Stimulated activated CD8-positive, alpha-beta memory T cell treated with anti-CD3 and anti-CD28 coated beads, Interleukin-2, amount 100 ng/mL, for 1 hour (primary cell): ENCODE results near the gene SMAD3.
A peak's percentile ranks its signal among the peaks of the same experiment; 100 is the strongest.
"Not testable (repeated sequence)": the region's sequence is repeated elsewhere in the genome, so short reads cannot be mapped to it uniquely, and the experiment has no call there.

Experiments used
- DNase-seq, 2 donors: peaks; one replicate each; pipeline ENCODE4 v3.0.0-alpha.2; 2020; ENCODE audit warnings: low read depth in 2 of 2

The SMAD3 gene

DNA sequence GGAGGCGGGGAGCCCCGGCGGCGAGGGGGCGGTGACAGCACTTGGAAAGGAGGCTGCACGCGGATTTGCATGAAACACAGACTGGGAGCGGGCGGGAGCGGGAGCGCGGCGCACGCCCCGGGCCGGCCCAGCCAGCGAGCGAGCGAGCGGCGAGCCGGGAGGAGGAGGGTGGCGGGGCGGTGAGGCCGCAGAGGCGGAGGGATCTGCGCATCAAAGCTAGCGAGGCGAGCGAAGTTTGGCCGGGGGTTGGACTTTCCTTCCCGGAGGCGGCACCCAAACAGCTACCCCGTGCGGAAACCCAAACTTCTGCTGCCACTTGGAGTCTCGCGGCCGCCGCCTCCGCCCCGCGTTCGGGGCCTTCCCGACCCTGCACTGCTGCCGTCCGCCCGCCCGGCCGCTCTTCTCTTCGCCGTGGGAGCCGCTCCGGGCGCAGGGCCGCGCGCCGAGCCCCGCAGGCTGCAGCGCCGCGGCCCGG, at the start of gene SMAD3:
Gene SMAD3 (plus strand): TSS at position 72 of the 475 bp plus-strand sequence. CDS start 553 bp downstream, outside the sequence.
- DNase-seq = peak; percentile 34 to 44

- no peak for DNase-seq
Measured at GRCh38 chr15:67017311-67017710, 48.1 kb upstream of the SMAD3 start.

DNA sequence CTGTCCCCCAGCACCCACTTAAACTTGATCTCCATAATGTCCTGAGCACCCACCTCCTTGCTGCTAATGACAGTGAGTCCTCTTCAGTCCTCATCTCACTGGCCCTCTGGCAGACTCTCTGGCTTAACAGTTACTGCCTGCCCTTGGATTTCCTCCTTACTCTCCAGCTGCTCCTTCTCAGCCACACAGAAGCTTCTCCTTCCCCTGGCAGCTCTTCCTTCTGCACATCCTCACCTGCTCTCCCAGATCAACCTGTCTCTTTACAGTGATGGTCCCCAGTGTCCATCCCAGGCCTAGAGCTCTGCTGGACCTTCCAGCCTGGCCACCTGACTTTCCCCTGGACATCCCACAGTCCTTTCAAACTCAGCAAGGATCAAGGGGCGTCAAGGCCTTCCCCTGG, 47.4 kb upstream of the SMAD3 start:
- no peak for DNase-seq

DNA sequence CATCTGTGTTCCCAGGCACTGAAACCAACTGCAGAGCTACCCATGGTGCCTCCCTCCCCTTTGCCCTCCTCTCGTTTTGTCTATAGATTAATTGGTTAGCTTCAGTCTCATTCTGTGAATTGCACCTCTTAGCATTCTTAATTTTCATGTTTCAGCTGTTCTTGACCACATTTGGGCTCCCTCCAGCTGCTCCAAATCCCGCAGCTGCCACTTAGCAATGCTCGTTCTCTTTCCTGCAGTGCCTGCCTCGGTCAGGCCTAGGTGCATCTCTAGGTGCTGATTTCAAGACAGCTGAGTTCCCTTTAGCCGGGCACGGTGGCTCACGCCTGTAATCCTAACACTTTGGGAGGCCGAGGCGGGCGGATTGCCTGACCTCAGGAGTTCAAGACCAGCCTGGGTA, 47.0 kb upstream of the SMAD3 start:
- no peak for DNase-seq

DNA sequence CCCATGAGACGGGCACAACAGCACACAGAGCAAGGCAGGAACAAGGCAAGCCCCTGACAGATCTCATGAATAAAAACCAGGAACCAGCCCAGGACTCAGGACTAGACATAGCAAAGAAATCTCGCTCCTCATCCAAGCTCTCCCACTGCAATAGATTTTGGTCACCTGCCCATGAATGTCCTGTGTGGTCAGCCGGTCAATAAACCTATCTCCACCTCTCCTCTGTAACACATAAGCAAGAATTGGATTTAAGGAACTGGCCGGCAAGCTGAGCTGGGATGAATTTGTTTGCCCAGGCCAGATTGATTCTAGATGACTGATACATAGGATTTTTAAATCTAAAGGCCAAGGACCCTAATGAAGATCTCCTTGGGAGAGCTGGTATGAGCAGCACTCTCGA, 46.3 kb upstream of the SMAD3 start:
- DNase-seq = no peak

DNA sequence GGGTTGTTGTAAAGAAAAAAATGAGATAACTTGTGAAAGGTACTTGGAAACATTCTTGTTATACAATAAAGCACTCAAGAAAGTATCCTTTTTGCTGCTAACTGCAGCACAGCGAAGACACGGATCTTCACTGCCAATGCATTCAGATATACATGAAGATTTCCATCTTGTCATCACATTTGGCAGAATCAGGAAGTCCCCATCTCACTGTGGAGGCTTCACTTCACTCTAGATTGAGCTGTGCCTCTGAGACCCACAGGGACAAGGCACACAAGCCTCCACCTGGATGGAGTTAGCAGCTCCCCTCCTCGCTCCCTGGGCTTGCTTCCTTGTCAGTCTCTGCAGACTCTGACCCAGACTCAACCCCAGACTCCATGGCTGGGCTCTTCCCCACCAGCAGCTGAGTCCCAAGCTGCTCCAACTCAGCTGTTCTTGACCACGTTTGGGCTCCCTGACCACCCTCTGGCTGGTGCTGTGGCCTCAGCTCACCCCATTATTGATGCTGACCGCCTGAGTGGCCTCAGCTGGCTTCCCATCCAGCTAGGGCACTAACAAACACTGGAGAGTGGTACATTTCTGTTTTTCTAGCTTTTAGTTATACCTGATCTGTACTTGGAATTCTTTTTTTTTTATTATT, 45.4 kb upstream of the SMAD3 start:
- no peak for DNase-seq

- DNase-seq = not testable (repeated sequence)
Measured at GRCh38 chr15:67020668-67021067, 44.7 kb upstream of the SMAD3 start.

DNA sequence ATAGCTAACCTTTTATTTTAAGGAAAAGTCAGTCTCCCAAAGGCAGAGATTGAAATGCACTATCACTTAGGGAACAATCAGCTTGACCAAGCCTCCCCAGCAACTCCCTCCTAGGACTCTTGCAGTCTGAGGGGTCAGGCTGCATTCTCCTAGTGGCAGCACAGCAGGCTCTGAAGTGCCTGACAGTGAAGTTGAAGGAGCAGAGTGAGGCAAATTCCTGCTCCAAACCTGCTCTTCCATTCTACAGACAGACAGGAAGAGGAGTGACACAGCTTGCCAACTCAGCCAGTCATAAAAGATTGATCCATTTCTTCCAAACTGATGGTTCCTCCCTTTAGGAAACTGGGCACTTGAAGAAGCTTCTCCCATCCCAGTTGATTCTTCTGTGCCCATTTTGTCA, 43.9 kb upstream of the SMAD3 start:
- no peak for DNase-seq

- no peak for DNase-seq
Measured at GRCh38 chr15:67022587-67023105, 42.8 kb upstream of the SMAD3 start.

GRCh38 chr15:67023517-67024313, 41.7 kb upstream of the SMAD3 start:
- no peak for DNase-seq

- DNase-seq = no peak
Measured at GRCh38 chr15:67024314-67024997, 40.9 kb upstream of the SMAD3 start.

GRCh38 chr15:67024998-67025368, 40.4 kb upstream of the SMAD3 start:
- DNase-seq = no peak

- DNase-seq = no peak
Measured at GRCh38 chr15:67025719-67026609, 39.4 kb upstream of the SMAD3 start.

- no peak for DNase-seq
Measured at GRCh38 chr15:67026610-67026967, 38.8 kb upstream of the SMAD3 start.

DNA sequence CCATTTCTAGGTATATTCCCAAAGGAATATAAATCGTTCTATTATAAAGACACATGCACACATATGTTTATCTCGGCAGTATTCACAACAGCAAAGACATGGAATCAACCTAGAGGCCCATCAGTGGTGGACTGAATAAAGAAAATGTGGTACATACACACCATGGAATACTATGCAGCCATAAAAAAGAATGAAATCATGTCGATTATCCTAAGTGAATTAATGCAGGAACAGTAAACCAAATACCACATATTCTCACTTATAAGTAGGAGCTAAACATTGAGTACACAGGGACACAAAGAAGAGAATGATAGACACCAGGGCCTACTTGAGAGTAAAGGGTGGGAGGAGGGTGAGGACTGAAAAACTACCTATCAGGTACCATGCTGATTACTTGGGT, 37.0 kb upstream of the SMAD3 start:
- DNase-seq = not testable (repeated sequence)

DNA sequence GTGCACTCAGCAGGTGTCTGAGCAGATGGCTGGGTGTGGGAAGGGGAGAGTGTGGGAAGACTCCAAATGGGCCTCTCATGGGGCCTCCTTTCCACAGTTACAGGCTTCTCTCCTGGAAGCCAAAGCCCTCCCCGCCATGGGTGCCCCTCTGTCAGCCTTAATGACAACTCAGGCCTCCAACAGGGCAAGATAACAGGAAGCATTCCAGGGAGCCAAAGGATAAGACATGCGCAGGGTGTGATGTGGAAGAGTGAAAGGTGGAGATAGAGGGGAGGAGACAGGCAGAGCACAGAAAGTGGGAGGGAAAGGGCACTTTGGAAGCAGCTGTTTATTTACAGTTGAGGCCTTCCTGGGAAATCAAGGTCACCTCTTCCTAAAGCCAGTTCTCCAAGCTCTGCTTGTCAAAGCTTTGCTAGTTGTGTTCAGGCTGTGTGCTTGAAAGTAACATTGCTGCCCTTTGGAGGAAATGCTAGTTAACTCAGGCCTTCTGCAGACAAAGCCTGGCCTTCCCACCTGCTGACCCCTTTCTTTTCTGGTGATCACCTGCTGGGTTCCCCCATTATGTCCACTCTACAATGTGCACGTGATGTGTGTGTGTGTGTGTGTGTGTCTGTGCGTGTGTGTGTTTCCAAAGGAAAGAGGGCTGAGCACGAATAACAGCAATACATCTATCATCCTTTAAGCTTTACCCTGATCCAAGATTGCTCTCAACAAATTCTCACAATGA, 35.2 kb upstream of the SMAD3 start:
- DNase-seq = no peak

GRCh38 chr15:67031331-67031730, 34.1 kb upstream of the SMAD3 start:
- no peak for DNase-seq

- no peak for DNase-seq
Measured at GRCh38 chr15:67032608-67033007, 32.8 kb upstream of the SMAD3 start.

DNA sequence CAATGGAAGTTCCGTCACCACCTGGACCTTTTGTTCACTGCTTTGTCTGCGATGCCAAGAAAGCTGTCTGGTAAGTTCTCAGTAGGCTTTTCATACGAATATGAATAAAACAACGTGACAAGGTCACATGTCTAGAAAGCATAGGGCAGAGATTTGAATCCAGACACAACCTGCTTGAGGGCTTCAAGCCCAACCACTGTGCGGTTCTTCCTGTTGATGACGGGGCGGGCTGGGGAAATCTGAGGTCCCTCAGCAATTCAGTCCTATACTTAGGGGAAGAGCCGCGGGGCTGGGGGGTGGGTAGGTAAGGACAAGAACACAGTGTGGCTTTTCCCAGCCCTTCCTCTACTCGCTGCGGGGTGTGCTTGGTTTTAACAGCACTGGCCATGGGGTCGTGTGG, 32.4 kb upstream of the SMAD3 start:
- no peak for DNase-seq

GRCh38 chr15:67033571-67034044, 31.8 kb upstream of the SMAD3 start:
- DNase-seq = no peak

DNA sequence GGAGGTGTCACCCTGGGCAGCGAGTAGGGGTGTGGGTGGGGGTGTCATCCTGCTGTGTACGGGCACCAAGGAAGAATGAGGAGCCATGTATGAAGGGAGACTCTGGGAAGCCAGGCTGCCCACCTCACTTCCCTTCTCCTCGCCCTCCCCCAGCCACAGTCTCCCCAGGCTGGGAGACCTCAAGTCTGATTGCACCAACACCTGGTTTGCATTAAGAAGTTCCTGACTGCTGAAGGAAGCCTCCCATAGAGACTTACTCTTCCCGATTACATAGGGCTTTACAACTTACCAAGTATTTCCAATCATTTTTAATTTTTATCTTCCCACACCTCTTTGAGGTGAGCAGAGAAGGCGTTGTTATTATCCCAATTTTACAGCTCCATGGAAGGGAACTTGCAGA, 29.5 kb upstream of the SMAD3 start:
- DNase-seq = no peak
